Sigmoid colon (tissue), 3 donors: ENCODE data around the gene POLR1D.

ENCODE experiments used
- CTCF ChIP-seq, 4 experiments: fragments of 450-650 bp in 3 of 4; fragments of 200-600 bp in 1 of 4; IDR thresholded peaks; one replicate each; pipeline ENCODE4 v1.5.1; 2016 to 2019; ENCODE audit warnings: antibody characterized with exemption in 4 of 4, mild to moderate bottlenecking in 3 of 4, moderate library complexity in 2 of 4
- POLR2A ChIP-seq, 2 donors: fragments of 450-650 bp; IDR thresholded peaks; one replicate each; pipeline ENCODE4 v1.6.1; 2016; ENCODE audit warnings: antibody characterized with exemption in 2 of 2, mild to moderate bottlenecking in 2 of 2, moderate library complexity in 2 of 2

DNA sequence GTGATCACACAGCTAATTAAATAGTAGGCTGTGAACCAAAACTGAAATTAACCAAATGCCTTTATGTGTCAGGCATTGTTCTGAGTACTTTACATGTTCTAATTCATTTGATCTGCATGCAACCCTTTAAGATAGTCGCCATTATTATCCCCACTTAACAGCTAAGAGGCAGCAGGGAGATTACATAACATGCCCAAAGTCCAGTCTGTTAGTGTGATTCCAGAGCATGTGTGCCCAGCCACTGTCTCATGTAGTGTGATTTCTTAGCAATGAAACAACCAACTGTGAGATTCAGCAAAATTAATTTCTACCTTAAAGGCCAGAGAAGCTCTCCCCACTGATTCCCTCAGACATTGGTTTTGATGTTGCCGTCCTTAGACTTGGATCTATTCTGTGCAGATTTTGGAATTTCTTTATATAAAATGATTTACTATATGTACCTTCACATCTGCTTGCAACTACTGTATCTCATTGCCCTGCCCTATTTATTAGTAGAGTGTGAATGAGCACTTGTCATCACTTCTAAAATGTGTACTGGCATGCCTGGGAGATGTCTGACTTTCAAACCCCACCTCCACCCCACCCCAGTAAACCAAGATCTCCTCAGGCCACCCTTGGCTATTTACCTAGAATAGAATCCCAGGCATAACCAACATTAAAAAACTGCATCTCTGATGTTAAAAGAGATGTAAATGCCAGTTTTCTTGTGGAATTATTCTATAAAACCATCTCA, 41.2 kb downstream of the POLR1D start:
- TF ChIP-seq POLR2A (IDR thresholded peaks at IDR 0.05) = no peak
- no peak for TF ChIP-seq CTCF (IDR thresholded peaks at IDR 0.05)
